Right lobe of liver (tissue), 6 donors: Measurements from ENCODE around the gene VPS54. TPM values are rescaled to one million over a fixed set of nuclear protein-coding genes. Genes with fewer than 3 reads are reported as not detected.

Experiments
- ATAC-seq, 4 donors: fragments of 200-7000 bp; cut with Tn5 transposase; one replicate each; pipeline ENCODE4 v1.9.1; 2020; ENCODE audit warnings: mild to moderate bottlenecking in 4 of 4, moderate library complexity in 4 of 4
- DNase-seq, 3 donors: peaks; one replicate each; pipeline ENCODE4 v3.0.0-alpha.2; 2020
- H3K27ac ChIP-seq, 3 donors: fragments of 200-600 bp; one replicate each; pipeline ENCODE4 v1.8.0; 2022
- H3K27me3 ChIP-seq, 2 donors: fragments of 200-600 bp; one replicate each; pipeline ENCODE4 v1.8.0; 2022
- H3K36me3 ChIP-seq, 4 donors: fragments of 200-600 bp; sonication (generic) in 1 of 4; one replicate each; pipeline versions ENCODE4 v1.5.1 to v1.8.0; 2017 to 2022; ENCODE audit warnings: control low read depth in 1 of 4
- H3K4me1 ChIP-seq, 4 donors: fragments of 200-600 bp; sonication (generic) in 1 of 4; one replicate each; pipeline versions ENCODE4 v1.5.1 to v1.8.0; 2017 to 2022; ENCODE audit warnings: control low read depth in 1 of 4
- H3K4me3 ChIP-seq, 3 donors: fragments of 200-600 bp; one replicate each; pipeline ENCODE4 v1.8.0; 2022
- H3K9me3 ChIP-seq, 4 donors: fragments of 200-600 bp; sonication (generic) in 1 of 4; one replicate each; pipeline versions ENCODE4 v1.5.1 to v1.8.0; 2017 to 2022; ENCODE audit warnings: control low read depth in 1 of 4
- POLR2A ChIP-seq: fragments of 450-650 bp; IDR thresholded peaks from one replicate; pipeline ENCODE4 v1.6.1; 2017; ENCODE audit warnings: antibody characterized with exemption, mild to moderate bottlenecking
- WGBS: methylation state at CpG from one replicate; pipeline ENCODE4 v1.1.6; 2018; ENCODE audit warnings: low coverage, low lambda C conversion rate; ENCODE audit not compliant: insufficient coverage; ENCODE audit errors: missing lambda C conversion rate; 5-methylcytosine and 5-hydroxymethylcytosine counted together
- intact Hi-C, 2 donors: fragments of 100-400 bp; cut with DNase I; formaldehyde crosslinking; loops; one replicate each; pipeline versions ENCODE4 v1.11.2 to v1.14.1; 2022
- total RNA-seq, 6 experiments: library from RNA; depleted of rRNA in 2 of 6; stranded (reverse); fragments of >200 nt in 2 of 6; fragmentation: NEBNext Ultra II Directional in 3 of 6; extraction: Animal tissue kit (Norgen Biotek cat#: 25700) in 3 of 6; gene quantifications; one replicate each; pipeline versions ENCODE4 v1.1.0 to v1.2.4, GENCODE V29; 2016 to 2023
- TF ChIP-seq, protein P1 (sequence below), 4 donors: fragments of 200-600 bp in 3 of 4; fragments of 450-650 bp in 1 of 4; IDR thresholded peaks; one replicate each; pipeline versions ENCODE4 v1.5.1 to v1.8.0; 2016 to 2022; ENCODE audit warnings: antibody characterized with exemption in 4 of 4, mild to moderate bottlenecking in 2 of 4
- donor health status: DM: no; HTN: yes; CAD: no.
- donor health status: DM: no; HTN: no; CAD: no.
- donor health status: DM: no; HTN: no; CAD: no.
- donor health status: DM: no; HTN: yes; CAD: no.
- donor health status: DM: no; HTN: yes; CAD: no.

The VPS54 gene
- total RNA-seq, 6 experiments from 2014 or later, result 11.6 to 12.5 (median 12.2) TPM

DNA sequence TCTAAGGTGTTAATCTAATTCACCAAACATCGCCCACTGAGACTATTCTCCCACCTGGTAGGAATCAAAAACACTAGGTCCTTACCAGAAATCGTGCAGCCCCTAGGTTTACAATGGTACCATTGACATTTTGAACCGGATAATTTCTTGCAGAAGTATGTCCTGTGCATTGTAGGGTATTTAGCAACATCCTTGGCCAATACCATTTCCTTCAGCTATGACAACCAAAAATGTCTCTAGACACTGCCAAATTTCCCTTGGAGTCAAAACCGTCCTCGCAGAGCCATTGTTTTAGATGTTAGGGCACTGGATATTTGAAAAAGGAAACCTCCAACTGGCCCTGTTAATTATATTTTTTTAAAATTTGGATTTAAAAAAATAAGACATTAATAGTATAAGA, 3.8 kb downstream of the VPS54 start:
- no peak overlapping the region for H3K4me3 ChIP-seq
- peaks cover 0 to 10% (median 3%) of the 10 kb centered on the region in 4 donors for H3K4me1 ChIP-seq
- ATAC-seq, result no peak
- no peak overlapping the region for H3K27ac ChIP-seq
- H3K27me3 ChIP-seq, result no peaks in the 10 kb centered on the region
- no peaks in the 10 kb centered on the region for H3K36me3 ChIP-seq
- H3K9me3 ChIP-seq, result no peaks in the 10 kb centered on the region
- no peak for TF ChIP-seq POLR2A
- TF ChIP-seq, protein P1, sequence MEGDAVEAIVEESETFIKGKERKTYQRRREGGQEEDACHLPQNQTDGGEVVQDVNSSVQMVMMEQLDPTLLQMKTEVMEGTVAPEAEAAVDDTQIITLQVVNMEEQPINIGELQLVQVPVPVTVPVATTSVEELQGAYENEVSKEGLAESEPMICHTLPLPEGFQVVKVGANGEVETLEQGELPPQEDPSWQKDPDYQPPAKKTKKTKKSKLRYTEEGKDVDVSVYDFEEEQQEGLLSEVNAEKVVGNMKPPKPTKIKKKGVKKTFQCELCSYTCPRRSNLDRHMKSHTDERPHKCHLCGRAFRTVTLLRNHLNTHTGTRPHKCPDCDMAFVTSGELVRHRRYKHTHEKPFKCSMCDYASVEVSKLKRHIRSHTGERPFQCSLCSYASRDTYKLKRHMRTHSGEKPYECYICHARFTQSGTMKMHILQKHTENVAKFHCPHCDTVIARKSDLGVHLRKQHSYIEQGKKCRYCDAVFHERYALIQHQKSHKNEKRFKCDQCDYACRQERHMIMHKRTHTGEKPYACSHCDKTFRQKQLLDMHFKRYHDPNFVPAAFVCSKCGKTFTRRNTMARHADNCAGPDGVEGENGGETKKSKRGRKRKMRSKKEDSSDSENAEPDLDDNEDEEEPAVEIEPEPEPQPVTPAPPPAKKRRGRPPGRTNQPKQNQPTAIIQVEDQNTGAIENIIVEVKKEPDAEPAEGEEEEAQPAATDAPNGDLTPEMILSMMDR (IDR thresholded peaks at IDR 0.05), result no peak
- intact Hi-C loops, result no loop called here
- DNase-seq, result no peak
- 79% methylated on average over 5 of the region's 5 CpGs for WGBS

DNA sequence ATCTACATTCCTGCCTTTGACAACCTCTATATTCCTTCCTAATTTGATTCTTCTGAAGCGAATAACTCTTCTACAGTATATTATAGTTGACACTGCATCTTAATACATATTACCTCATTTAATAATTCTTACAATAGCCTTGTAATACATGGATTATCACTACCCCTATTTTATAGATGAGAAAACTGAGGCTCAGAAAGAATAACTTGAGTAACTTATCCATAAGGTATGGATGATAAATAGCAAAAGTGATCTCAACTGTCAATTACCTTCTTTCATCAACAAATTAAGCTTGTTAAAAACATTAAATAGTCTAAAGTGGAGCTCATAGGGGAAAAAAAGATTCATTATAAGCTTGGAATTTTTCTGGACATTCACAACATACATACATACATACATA, 4.6 kb downstream of the VPS54 start:
- TF ChIP-seq, protein P1 (IDR thresholded peaks at IDR 0.05), result no peak
- no peak for TF ChIP-seq POLR2A
- Histone ChIP-seq H3K36me3 (no peaks in the 10 kb centered on the region), H3K27ac (no peak overlapping the region), H3K4me3 (no peak overlapping the region), H3K9me3 (no peaks in the 10 kb centered on the region), H3K4me1 (peaks cover 0 to 10% (median 2%) of the 10 kb centered on the region in 4 donors), H3K27me3 (no peaks in the 10 kb centered on the region)
- DNase-seq, result no peak
- 100% methylated on average over 1 of the region's 1 CpG for WGBS
- intact Hi-C loops, result no loop called here
- ATAC-seq, result no peak

DNA sequence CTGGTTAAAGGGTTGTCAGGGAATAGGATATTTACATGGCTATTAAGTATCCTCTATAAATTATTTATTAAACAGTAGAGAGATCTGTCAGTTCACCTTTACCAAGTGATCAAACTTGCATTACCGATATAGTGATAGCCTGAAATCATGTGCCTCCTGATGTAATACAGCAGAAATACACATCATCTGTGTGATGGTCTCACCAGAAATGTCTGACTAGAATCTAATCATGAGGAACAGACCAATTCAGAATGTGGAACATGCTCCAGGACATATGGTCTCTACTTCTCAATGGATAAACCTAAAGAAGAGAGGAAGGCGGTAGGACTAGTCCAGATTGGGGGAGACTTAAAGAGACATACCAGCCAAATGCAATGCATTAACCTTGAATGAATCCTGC, 6.2 kb downstream of the VPS54 start:
- no peak for TF ChIP-seq POLR2A
- TF ChIP-seq, protein P1 (IDR thresholded peaks at IDR 0.05), result no peak
- Histone ChIP-seq H3K4me1 (peaks cover 0 to 20% (median 2%) of the 10 kb centered on the region in 4 donors), H3K9me3 (no peaks in the 10 kb centered on the region), H3K27me3 (no peaks in the 10 kb centered on the region), H3K4me3 (no peak overlapping the region), H3K36me3 (no peaks in the 10 kb centered on the region), H3K27ac (no peak overlapping the region)
- no peak for DNase-seq
- no peak for ATAC-seq
- WGBS, result 83% methylated on average over 2 of the region's 2 CpGs
- intact Hi-C loops, result no loop called here

DNA sequence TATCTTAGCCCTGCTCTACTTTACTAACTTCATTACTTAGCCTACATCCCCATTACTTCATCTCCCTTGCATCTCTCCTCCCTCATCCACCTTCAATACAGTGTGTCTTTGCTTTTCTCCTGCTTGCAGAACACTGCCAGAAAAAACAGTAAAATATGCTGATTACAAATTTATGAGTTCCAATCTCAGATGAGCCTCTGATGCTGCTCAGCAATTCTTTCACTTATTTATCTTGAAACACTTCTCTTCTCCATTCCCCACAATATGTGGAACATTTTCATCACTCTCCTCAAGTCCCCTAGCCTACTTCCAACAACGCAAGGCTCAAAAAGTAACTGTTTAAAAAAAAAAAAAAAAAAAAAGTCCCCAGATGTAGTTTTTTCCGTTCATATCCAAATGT, 7.1 kb downstream of the VPS54 start:
- WGBS, result 56% methylated on average over 2 of the region's 2 CpGs
- H3K27me3 ChIP-seq, result no peaks in the 10 kb centered on the region
- ATAC-seq (no peak), DNase-seq (no peak)
- H3K4me1 ChIP-seq, result peaks cover 0 to 22% (median under 1%) of the 10 kb centered on the region in 4 donors
- H3K36me3 ChIP-seq, result no peaks in the 10 kb centered on the region
- H3K4me3 ChIP-seq, result no peak overlapping the region
- TF ChIP-seq, protein P1 (IDR thresholded peaks at IDR 0.05), result no peak
- no peak for TF ChIP-seq POLR2A
- no peaks in the 10 kb centered on the region for H3K9me3 ChIP-seq
- no peak overlapping the region for H3K27ac ChIP-seq
- intact Hi-C loops, result no loop called here
